HG03159 (cell line): ENCODE data around the gene RFPL4A.
"Not testable (repeated sequence)": the region's sequence is repeated elsewhere in the genome, so short reads cannot be mapped to it uniquely, and the experiment has no call there.

Experiments used
- ATAC-seq: cut with Tn5 transposase; IDR thresholded peaks from one replicate; pipeline ENCODE4 v1.9.1; 2021; ENCODE audit warnings: mild to moderate bottlenecking, moderate library complexity; ENCODE audit not compliant: unreplicated experiment

The RFPL4A gene

GRCh38 chr19:55758797-55759196, at the start of gene RFPL4A:
RFPL4A (plus strand) TSS chr19:55759097; CDS start chr19:55761801, 2,704 bp downstream.
- ATAC-seq: not testable (repeated sequence)

GRCh38 chr19:55711719-55712118, 47.2 kb upstream of the RFPL4A start:
- no peak for ATAC-seq

GRCh38 chr19:55712804-55713631, 45.9 kb upstream of the RFPL4A start:
- no peak for ATAC-seq

- ATAC-seq: no peak
Measured at GRCh38 chr19:55716531-55716930, 42.4 kb upstream of the RFPL4A start.

GRCh38 chr19:55717251-55717650, 41.6 kb upstream of the RFPL4A start:
- ATAC-seq: no peak

GRCh38 chr19:55717879-55718711, 40.8 kb upstream of the RFPL4A start:
- ATAC-seq: not testable (repeated sequence)

- no peak for ATAC-seq
Measured at GRCh38 chr19:55720214-55720746, 38.6 kb upstream of the RFPL4A start.

- ATAC-seq: no peak
Measured at GRCh38 chr19:55720801-55721200, 38.1 kb upstream of the RFPL4A start.

- ATAC-seq: no peak
Measured at GRCh38 chr19:55723491-55723890, 35.4 kb upstream of the RFPL4A start.

GRCh38 chr19:55730378-55730777, 28.5 kb upstream of the RFPL4A start:
- not testable (repeated sequence) for ATAC-seq

GRCh38 chr19:55738302-55738701, 20.6 kb upstream of the RFPL4A start, which contains the start of gene NLRP9:
NLRP9 (minus strand) TSS chr19:55738402; CDS start chr19:55738374, 28 bp downstream.
- ATAC-seq: no peak

- ATAC-seq: no peak
Measured at GRCh38 chr19:55750715-55751114, 8.2 kb upstream of the RFPL4A start.

- no peak for ATAC-seq
Measured at GRCh38 chr19:55753401-55753800, 5.5 kb upstream of the RFPL4A start.

GRCh38 chr19:55756808-55757207, 2.1 kb upstream of the RFPL4A start:
- ATAC-seq: not testable (repeated sequence)

- ATAC-seq: no peak
Measured at GRCh38 chr19:55766466-55766865, 7.6 kb downstream of the RFPL4A start.

GRCh38 chr19:55768818-55769217, 9.9 kb downstream of the RFPL4A start, which contains the start of gene RFPL4AL1:
RFPL4AL1 (plus strand) TSS chr19:55769118; CDS start chr19:55771805, 2,687 bp downstream.
- not testable (repeated sequence) for ATAC-seq

- ATAC-seq: not testable (repeated sequence)
Measured at GRCh38 chr19:55769632-55770031, 10.7 kb downstream of the RFPL4A start.

- no peak for ATAC-seq
Measured at GRCh38 chr19:55777528-55777927, 18.6 kb downstream of the RFPL4A start.

- no peak for ATAC-seq
Measured at GRCh38 chr19:55778331-55778730, 19.4 kb downstream of the RFPL4A start.

GRCh38 chr19:55781112-55781511, 22.2 kb downstream of the RFPL4A start:
- ATAC-seq: no peak

GRCh38 chr19:55795021-55795420, 36.1 kb downstream of the RFPL4A start:
- ATAC-seq: no peak
